GM21390 (cell line): ENCODE data around the gene CCR1.
"Not testable (repeated sequence)": the region's sequence is repeated elsewhere in the genome, so short reads cannot be mapped to it uniquely, and the experiment has no call there.

Experiments
- ATAC-seq: cut with Tn5 transposase; IDR thresholded peaks from one replicate; pipeline ENCODE4 v1.9.1; 2021; ENCODE audit not compliant: unreplicated experiment

The CCR1 gene

DNA sequence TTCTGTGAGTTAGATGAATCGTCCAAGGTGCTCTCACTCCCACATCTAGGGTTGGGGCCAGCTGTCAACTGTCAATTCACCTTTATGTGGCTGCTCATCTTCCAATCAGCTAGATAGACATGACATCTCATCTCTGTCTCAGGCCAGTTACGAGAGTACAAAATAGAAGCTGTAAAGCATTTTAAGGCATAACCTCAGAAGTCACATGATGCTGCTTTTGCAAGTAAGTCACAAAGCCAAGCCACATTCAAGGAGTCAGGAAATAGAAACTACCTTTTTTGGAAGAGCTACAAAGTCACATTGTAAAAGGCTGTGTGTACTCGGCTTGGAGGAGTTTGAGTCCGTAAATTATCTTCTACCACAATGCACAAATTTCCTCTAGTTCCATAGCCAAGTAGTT, 5.1 kb upstream of the CCR1 start:
- no peak for ATAC-seq

DNA sequence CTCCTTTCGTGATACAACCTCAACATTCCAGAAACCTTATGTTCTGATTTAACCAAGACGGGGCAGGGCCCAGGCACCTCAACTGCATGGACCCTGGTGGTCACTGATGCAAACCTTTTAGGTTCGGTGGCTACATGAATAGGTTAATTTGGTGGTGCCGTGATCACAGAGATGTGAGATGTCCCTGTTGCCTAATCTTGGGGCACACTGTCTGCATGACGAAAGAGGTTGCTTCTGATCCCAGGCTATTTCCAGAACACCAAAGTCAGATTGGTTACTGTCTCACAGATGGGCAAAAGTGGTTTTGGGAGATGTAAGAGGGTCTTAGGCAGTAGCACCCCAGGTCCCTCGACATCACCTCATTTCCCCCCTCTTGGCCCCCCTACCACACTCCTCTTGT, 4.0 kb upstream of the CCR1 start:
- no peak for ATAC-seq

DNA sequence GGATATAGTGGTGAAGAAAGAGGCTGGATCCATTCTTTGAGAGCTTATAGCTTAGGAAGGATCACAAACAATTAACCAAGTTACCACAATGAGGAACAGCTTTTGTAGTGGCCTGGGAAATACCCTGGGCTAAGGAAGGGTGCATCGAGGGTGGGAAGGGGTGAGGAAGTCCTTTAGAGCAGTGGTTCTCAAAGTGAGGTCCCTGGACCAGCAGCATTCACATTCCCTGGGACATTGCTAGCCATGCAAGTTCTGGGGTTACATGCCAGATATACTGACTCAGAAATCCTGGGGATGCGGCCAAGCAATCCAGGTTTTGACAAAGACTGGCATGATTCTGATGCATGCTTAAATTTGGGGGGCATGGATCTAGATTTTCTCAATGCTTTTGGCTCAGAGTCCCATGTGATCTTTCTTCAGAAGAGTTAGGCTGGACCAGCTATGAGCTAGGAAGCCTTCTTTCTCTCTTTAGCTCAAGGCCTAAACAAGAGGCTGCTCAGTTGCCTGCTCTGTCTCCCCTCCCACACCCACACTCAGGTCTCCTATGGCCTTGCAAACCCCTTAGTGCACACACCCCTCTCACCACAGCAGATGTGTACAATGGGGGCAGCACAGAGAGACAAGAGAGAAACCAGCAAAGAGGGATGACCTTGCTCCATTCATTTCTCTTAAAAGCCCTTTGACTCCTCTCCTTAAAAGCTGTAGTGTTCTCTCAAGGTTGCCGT, 1.8 kb upstream of the CCR1 start:
- no peak for ATAC-seq

DNA sequence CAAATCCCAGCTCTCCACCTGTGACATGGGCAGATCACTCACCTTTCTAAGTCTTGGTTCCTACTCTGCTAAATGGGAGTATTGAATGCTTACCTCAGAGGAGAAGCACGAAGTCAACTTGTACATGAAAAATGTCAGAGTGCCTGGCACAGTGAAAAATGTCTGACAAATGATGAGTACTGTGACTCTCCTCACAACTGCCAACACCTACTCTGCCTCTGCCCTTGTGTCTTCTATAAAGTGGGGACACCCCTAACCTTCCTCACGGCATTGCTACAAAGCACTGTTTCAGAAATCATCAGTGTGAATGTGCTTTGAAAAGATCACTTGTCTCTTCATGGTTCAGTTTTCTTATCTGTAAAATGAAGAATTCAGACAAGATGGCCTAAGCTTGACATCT, 940 bp upstream of the CCR1 start:
- no peak for ATAC-seq

DNA sequence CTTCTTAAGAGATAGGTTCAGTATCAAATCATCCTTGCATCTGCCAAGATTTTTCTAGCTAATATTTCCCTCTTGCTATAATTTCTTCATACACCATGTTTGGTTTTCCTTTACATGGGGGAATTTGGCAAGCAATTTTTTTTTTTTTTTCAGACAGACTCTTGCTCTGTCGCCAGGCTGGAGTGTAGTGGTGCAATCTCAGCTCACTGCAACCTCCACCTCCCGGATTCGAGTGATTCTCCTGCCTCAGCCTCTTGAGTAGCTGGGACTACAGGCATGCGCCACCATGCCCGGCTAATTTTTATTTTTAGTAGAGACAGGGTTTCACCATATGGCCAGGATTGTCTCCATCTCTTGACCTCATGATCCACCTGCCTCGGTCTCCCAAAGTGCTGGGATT, 599 bp downstream of the CCR1 start:
- not testable (repeated sequence) for ATAC-seq

DNA sequence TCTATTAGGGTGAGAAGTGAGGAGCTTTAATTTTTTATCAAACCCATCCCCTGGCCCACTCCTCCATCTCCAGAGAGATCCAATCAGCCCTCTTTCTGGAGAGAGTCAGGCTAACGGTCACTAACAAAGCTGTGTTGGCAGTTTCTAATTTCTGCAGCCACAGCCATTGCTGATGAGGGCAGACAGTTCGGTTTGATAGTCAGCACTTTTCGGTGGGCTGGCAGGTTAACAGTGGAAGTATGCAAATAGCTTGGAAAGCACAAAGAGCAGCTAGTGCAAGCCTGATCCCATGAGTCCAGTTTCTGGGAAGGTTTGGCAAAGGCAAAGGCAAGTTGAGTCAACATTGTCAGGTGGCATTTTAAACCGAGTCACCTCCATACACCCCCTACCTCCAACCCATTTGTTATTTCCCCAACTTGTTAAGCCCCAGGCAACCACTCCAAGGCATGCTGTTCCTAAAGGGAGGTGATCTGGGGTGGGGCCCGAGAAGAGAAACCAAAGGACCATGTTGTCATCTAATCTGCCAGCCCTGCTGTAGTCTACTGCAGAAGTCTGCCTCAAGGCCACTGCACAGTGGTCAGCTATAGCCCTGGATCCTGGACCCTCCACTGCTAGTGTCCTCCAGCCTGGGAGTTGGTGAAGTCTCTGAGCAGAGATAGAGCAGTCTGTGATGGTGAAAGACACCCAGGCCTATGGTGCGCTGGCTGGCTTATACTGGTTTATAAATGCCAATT, 1.7 kb downstream of the CCR1 start:
- no peak for ATAC-seq

DNA sequence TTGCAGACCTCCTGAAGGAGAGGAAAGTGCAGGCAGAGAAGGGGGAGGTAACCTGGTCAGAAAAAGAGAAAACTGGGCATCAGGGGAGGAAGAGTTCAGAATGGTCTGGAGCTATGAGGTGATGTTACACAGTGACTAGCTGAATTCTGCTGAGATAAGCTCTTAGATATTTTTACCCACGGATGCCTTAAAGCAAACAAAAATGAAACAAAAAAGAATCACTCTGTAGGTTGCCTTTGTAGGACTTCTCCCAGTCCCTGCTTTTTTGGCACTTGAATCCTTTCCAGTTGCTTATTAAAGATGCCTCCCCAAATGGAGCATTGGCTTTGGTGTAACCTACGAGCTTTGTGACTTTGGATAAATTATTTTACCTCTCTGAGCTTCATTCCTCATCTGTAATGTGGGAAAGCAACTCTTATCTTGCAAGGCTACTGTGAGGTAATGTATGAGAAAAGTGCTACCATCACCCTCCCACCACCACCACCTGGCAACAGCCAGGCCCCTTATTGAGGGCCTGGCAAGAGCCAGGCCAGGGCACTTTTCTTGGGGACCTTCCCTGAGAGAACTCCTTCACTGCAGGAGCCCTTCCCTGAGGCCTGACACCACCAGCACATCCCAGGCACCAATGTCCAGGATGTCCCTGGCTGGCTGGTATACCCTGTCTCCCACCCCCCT, 2.7 kb downstream of the CCR1 start:
- no peak for ATAC-seq

DNA sequence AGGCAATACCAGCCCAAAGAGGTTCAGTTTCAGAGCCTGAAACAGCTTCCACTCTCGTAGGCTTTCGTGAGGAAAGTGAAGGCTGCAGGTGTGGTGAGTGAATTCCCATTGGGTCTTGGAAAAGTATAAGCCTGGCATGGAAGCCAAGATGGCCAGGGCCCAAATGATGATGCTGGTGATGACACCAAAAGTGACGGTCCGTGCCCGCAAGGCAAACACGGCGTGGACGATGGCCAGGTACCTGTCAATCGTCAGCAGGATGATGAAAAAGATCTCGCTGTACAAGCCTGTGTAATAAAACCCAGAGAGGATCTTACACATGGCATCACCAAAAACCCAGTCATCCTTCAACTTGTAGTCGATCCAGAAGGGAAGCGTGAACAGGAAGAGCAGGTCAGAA, 4.4 kb downstream of the CCR1 start:
- no peak for ATAC-seq

DNA sequence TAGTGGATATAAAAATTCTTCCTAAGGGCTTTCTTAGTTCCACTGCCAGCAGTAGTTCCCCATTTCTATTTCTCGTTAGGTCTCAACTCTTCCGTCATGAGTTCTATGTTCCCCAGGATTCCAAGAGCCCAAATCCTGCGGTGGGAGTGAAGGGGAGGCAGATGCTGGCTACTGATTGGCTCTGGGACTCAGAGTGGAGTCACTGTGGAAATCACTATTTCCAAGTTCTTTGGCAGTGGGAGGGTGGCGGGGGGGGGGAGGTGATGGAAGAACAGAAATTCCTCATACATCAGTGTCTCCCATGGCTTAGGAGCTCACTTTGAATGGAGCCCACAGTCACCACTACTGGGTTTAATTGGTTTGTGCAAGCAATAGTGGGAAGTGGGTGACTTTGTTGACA, 5.6 kb downstream of the CCR1 start:
- ATAC-seq = no peak

DNA sequence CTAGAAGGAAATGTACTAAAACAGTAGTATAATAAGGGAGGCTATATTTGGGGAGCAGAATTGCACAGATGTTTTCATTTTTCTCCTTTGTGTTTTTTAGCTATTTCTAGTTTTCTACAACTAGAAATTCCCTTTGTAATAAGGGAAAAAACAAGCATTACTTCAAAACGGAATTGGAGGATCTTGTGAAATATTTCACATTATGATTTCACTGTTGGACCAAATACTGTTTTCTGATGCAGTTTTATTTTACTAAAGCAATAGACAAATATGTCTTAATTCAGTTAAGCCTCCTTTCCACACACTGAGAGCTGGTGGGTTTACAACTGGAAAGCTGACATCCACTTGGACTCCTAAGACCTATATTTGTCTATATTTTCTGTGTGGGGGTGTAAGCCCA, 7.3 kb downstream of the CCR1 start:
- no peak for ATAC-seq

DNA sequence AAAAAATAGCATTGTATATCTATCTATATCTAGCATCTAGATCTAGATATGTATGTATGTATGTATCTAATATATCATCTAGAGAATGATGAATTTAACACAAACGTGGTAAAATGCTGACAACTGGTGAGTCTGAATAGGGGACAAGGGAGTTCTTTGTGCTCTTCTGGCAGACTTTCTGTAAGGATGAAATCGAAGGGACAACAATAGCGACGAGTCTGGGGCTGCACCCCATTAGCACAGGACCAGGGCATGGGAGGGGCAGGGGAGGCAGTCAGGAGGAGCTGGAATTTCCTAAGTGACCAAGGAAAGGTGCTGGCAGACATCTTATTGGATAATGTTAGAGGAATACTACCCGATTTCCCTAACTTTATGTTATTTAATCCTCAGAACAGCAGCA, 7.9 kb downstream of the CCR1 start:
- ATAC-seq = no peak

DNA sequence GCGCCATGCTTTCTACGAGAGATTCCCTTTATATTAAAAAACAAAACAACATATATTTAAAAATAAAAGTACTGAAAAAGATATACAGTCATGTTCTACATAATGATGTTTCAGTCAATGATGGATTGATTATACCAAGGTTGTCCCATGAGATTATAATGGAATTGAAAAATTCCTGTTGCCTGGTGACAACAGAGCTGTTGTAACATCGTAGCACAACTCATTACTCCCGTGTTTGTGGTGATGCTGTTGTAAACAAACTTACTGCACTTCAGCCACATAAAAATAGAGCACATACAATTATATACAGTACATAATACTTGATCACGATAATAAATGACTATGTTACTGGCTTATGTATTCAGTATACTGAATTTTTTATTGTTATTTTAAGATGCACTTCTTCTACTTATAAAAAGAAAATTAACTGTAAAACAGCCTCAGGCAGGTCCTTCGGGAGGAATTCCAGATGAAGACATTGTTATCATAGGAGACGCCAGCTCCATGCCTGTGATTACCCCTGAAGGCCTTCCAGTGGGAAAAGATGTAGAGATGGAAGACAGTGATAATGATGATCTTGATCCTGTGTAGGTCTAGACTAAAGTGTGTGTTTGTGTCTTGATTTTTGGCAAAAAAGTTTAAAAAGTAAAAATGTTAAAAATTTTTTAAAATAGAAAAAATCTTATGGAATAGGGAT, 11.7 kb downstream of the CCR1 start:
- no peak for ATAC-seq

DNA sequence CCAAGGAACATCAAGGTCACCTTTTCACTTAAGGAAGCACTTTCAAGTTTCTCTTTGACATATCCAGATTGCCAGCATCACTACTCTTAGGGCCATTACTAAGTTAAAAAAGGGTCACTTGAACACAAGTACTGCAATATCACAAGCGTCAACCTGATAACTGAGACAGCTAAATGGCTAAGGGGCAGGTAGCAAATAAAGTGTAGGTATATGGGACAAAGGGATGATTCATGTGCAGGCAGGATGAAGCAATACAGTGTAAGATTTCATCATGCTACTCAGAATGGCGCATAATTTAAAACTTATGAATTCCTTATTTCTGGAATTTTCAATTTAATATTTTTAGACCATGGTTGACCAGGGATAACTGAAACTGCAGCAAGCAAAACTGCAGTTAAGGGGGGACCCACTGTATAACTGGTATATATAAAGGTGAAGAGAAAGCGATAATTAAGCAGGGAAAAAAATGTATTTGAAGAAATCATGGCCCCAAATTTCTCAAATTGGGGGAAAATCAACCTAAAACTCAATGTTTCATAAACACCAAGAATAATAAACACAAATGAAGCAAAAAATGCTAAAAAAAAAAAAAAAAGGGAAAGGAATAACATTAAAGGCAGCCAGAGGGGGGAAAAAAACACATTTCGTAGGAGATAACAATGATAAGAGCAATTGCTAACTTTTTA, 13.1 kb downstream of the CCR1 start:
- no peak for ATAC-seq

DNA sequence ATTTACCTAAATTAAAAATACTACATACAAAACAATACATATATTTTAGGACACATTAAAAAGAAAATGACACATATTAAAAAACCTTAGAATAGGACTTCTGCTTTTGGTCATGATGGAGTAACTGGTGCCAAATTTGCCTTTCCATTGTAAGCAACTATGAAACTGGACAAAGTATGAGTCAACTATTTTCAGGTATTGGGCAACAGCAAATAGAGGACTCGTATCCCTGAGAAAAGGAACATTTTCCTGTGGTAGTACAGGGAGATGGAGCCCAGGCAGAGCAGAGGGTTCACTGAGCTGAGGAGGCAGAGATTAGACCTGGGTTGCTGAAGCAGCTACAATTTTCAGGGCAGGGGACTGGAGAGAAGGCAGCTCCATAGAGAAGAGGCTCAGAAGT, 14.7 kb downstream of the CCR1 start:
- no peak for ATAC-seq

DNA sequence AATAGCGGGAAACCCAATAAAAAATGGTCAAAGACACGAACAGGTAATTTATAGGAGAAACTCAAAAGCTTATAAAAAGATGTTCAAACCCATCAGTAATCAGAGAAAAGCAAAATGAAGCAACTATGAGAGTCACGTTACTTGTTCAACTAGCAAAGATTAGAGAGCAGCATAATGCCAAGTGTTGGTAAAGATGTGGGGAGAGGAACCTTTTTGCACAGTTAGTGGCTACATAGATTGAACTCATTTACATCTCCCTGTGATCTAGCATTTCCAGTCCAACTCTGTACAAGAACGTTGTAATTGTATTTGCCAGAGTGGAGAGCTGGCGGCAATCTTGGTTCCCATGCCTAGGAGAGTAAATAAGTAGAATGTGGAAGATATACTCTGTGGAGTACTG, 15.2 kb downstream of the CCR1 start:
- no peak for ATAC-seq

DNA sequence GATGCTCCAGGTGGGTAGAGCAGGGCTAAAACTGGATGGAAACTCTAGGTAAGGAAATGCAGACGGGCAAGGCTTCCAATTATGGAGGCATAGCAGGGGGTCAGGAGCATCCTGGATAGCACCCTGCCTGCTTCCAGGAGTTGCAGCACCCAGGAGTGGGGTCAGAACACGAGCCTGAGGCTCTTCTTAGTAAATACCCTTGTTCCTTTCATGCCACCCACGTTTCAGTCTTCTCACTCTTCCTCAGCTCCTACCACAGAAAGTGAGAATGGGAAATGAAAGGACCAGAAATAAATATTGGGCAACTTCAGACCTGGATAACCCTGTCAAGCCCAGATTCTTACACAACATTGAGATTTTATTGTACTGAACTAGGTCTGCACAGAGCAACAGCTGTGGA, 16.4 kb downstream of the CCR1 start:
- no peak for ATAC-seq

DNA sequence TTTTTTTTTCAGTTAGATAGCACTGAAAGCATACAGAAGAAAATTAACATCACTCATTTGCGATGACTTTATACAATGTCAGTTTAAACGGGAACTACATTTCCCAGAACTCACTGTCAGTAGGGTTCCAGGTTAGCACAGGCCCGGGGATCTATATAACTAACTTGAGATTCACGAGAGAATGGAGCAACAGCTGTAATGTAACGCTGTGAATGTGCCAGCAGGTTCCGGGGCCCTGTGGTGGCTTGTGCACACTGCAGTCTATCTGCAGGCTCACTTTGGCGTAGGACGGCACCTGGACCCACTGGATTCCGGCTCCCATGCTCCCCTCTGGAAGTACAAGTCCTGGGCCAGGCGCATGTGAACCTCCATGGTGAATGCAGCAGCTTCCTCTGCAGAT, 19.4 kb downstream of the CCR1 start:
- no peak for ATAC-seq

DNA sequence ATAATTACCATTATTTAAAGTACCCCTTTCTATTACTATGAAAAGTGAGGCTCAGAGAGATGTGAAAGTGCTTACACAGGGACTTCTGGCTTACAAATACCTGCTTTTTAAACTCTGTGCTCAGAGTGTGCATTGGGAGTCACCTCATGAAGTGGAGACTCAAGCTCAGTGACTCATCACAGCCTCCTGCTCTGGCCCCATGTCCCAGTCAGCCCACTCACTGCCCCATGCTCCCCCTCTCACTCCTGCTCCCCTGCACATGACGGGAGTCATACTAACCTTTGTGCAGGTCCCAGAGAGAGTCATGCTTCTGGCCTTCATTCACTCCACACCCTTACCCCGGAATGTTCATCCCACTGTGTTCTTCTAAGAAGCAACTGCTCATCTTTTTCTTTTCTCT, 20.2 kb downstream of the CCR1 start:
- ATAC-seq = no peak

DNA sequence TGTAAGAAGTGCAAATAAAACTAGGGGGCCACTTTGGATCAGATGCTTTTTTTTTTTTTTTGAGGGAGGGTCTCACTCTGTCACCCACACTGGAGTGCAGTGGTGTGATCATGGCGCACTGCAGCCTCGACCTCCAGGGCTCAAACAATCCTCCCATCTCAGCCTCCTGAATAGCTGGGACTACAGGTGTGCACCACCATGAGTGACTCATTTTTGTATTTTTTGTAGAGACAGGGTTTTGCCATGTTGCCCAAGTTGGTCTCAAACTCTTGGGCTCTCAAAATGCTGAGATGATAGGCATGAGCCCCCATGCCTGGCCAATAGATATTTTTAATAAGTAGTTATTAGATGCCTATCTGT, 20.8 kb downstream of the CCR1 start:
- no peak for ATAC-seq

DNA sequence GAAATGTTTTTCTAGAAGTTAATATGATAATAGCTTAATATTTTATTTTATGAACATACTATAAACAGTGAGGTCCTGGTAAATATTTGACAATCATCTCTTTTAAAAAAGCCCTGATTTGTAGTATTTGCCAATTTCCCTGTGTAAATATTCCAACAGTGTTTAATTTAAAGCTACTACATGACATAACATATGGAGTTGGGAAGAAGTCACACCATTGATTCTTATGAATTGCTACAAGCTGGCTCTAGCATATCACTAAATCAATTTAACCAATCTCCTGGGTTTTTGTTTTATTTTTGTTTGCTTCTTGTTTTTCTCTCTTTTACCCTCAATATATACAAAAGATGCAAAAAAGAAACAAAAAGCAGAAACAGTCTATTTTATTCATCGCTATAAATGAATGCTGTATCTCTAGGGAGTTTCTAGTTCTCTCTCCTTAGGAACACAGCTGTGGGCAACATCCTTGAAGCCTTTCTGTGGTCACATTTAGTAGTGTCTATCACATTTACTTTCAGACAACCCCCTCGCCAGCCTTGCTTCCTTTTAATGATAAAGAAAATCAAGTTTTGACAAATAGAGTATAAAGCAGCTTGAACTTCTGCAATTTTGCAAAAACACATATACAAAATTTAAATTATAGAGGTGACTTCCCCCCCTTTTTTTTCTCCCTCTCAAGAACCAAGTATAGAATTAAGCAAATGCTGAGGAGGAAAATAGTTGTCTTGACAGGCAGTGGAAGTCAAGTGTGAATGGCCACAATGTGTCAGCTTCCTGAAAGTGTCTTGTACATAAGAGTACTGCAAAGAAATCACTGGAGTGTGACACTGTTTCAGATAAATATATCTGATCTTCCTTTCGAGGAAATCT, 21.4 kb downstream of the CCR1 start:
- peak; percentile 77 for ATAC-seq
